Coronary artery (tissue), 2 donors: ENCODE data around the gene PIGU.

ENCODE experiments used
- DNase-seq: peaks from one replicate; pipeline ENCODE4 v3.0.0-alpha.2; 2017; ENCODE audit warnings: low spot score
- H3K27ac ChIP-seq, 2 donors: fragments of 200-600 bp; sonication (generic); one replicate each; pipeline ENCODE4 v1.5.1; 2016 to 2019
- H3K4me3 ChIP-seq: fragments of 200-600 bp; sonication (generic); 2 replicates; pipeline ENCODE4 v1.5.1; 2016; ENCODE audit warnings: mild to moderate bottlenecking, moderate library complexity
- CTCF ChIP-seq: fragments of 200-600 bp; sonication (generic); IDR thresholded peaks from one replicate; pipeline ENCODE4 v1.5.1; 2019; ENCODE audit warnings: antibody characterized with exemption

Gene PIGU

GRCh38 chr20:34510575-34510974, 166.3 kb downstream of the PIGU start:
- no peak overlapping the region for H3K27ac ChIP-seq
- DNase-seq: no peak
- H3K4me3 ChIP-seq: no peak overlapping the region
- no peak for TF ChIP-seq CTCF
